ENCODE measurements around the gene ETS2. TPM values are rescaled to one million over a fixed set of nuclear protein-coding genes. Genes with fewer than 3 reads are reported as not detected.
A peak's percentile ranks its signal among the peaks of the same experiment; 100 is the strongest.

ETS2 gene
- total RNA-seq, 2 donors from 2014 or later = 8.1 to 10.9 TPM

- ATAC-seq (no peak), DNase-seq (no peak)
- Mint-ChIP-seq H3K36me3 (ENCODE audit: low read depth) (peaks cover 7% of the 10 kb centered on the region), H3K4me1 (peaks cover 12% of the 10 kb centered on the region), H3K27me3 (no peaks in the 10 kb centered on the region), H3K27ac (no peak overlapping the region), H3K4me3 (no peak overlapping the region)
- H3K9me3 ChIP-seq (ENCODE audit: control insufficient read depth, low read length, poor library complexity, severe bottlenecking) = no peaks in the 10 kb centered on the region
These were observed 4.5 kb downstream of the ETS2 start for GRCh38 chr21:38810034-38810825.

- Mint-ChIP-seq H3K27me3 (no peaks in the 10 kb centered on the region), H3K4me1 (peaks cover 14% of the 10 kb centered on the region), H3K27ac (no peak overlapping the region), H3K36me3 (ENCODE audit: low read depth) (peaks cover 11% of the 10 kb centered on the region), H3K4me3 (no peak overlapping the region)
- DNase-seq = no peak
- ATAC-seq = no peak
- H3K9me3 ChIP-seq (ENCODE audit: control insufficient read depth, low read length, poor library complexity, severe bottlenecking) = no peaks in the 10 kb centered on the region
These were observed 5.1 kb downstream of the ETS2 start for GRCh38 chr21:38810826-38811164.

GRCh38 chr21:38811257-38811656, 5.5 kb downstream of the ETS2 start:
- DNase-seq (no peak), ATAC-seq (no peak)
- H3K9me3 ChIP-seq (ENCODE audit: control insufficient read depth, low read length, poor library complexity, severe bottlenecking) = no peaks in the 10 kb centered on the region
- H3K36me3 Mint-ChIP-seq (ENCODE audit: low read depth) = peaks cover 11% of the 10 kb centered on the region
- no peaks in the 10 kb centered on the region for H3K27me3 Mint-ChIP-seq
- no peak overlapping the region for H3K27ac Mint-ChIP-seq
- H3K4me3 Mint-ChIP-seq = no peak overlapping the region
- H3K4me1 Mint-ChIP-seq = peaks cover 14% of the 10 kb centered on the region

- H3K9me3 ChIP-seq (ENCODE audit: control insufficient read depth, low read length, poor library complexity, severe bottlenecking) = no peaks in the 10 kb centered on the region
- Mint-ChIP-seq H3K4me3 (no peak overlapping the region), H3K27me3 (no peaks in the 10 kb centered on the region), H3K36me3 (ENCODE audit: low read depth) (peaks cover 11% of the 10 kb centered on the region), H3K4me1 (peaks cover 2% of the 10 kb centered on the region), H3K27ac (no peak overlapping the region)
- DNase-seq = no peak
- no peak for ATAC-seq
These were observed 7.4 kb downstream of the ETS2 start for GRCh38 chr21:38813143-38813542.

GRCh38 chr21:38813547-38813946, 7.8 kb downstream of the ETS2 start:
- peaks cover 2% of the 10 kb centered on the region for H3K4me1 Mint-ChIP-seq
- DNase-seq = no peak
- H3K27me3 Mint-ChIP-seq = no peaks in the 10 kb centered on the region
- no peak for ATAC-seq
- H3K9me3 ChIP-seq (ENCODE audit: control insufficient read depth, low read length, poor library complexity, severe bottlenecking) = no peaks in the 10 kb centered on the region
- H3K36me3 Mint-ChIP-seq (ENCODE audit: low read depth) = peaks cover 11% of the 10 kb centered on the region
- H3K4me3 Mint-ChIP-seq = no peak overlapping the region
- H3K27ac Mint-ChIP-seq = no peak overlapping the region

GRCh38 chr21:38814126-38815059, 8.7 kb downstream of the ETS2 start:
- DNase-seq (no peak), ATAC-seq (no peak)
- peaks cover 11% of the 10 kb centered on the region for H3K36me3 Mint-ChIP-seq (ENCODE audit: low read depth)
- H3K4me3 Mint-ChIP-seq = no peak overlapping the region
- no peak overlapping the region for H3K27ac Mint-ChIP-seq
- H3K4me1 Mint-ChIP-seq = peaks cover 2% of the 10 kb centered on the region
- H3K27me3 Mint-ChIP-seq = no peaks in the 10 kb centered on the region
- H3K9me3 ChIP-seq (ENCODE audit: control insufficient read depth, low read length, poor library complexity, severe bottlenecking) = no peaks in the 10 kb centered on the region

GRCh38 chr21:38815060-38815405, 9.3 kb downstream of the ETS2 start:
- H3K9me3 ChIP-seq (ENCODE audit: control insufficient read depth, low read length, poor library complexity, severe bottlenecking) = no peaks in the 10 kb centered on the region
- peak overlapping the region; percentile 24 for H3K27ac Mint-ChIP-seq
- peaks cover 11% of the 10 kb centered on the region for H3K36me3 Mint-ChIP-seq (ENCODE audit: low read depth)
- no peak overlapping the region for H3K4me3 Mint-ChIP-seq
- no peak for ATAC-seq
- H3K4me1 Mint-ChIP-seq = peaks cover 2% of the 10 kb centered on the region
- no peaks in the 10 kb centered on the region for H3K27me3 Mint-ChIP-seq
- DNase-seq = no peak

GRCh38 chr21:38816400-38816977, 10.8 kb downstream of the ETS2 start:
- no peaks in the 10 kb centered on the region for H3K9me3 ChIP-seq (ENCODE audit: control insufficient read depth, low read length, poor library complexity, severe bottlenecking)
- no peak for ATAC-seq
- H3K27me3 Mint-ChIP-seq = no peaks in the 10 kb centered on the region
- H3K27ac Mint-ChIP-seq = no peak overlapping the region
- H3K4me3 Mint-ChIP-seq = no peak overlapping the region
- H3K4me1 Mint-ChIP-seq = peaks cover 2% of the 10 kb centered on the region
- no peak for DNase-seq
- peaks cover 11% of the 10 kb centered on the region for H3K36me3 Mint-ChIP-seq (ENCODE audit: low read depth)

GRCh38 chr21:38817371-38818324, 11.9 kb downstream of the ETS2 start:
- ATAC-seq (no peak), DNase-seq (no peak)
- H3K9me3 ChIP-seq (ENCODE audit: control insufficient read depth, low read length, poor library complexity, severe bottlenecking) = no peaks in the 10 kb centered on the region
- no peak overlapping the region for H3K27ac Mint-ChIP-seq
- H3K27me3 Mint-ChIP-seq = no peaks in the 10 kb centered on the region
- peaks cover 2% of the 10 kb centered on the region for H3K4me1 Mint-ChIP-seq
- H3K4me3 Mint-ChIP-seq = no peak overlapping the region
- peaks cover 11% of the 10 kb centered on the region for H3K36me3 Mint-ChIP-seq (ENCODE audit: low read depth)

- Mint-ChIP-seq H3K36me3 (ENCODE audit: low read depth) (peaks cover 11% of the 10 kb centered on the region), H3K4me1 (peaks cover 2% of the 10 kb centered on the region), H3K4me3 (no peak overlapping the region), H3K27ac (no peak overlapping the region), H3K27me3 (no peaks in the 10 kb centered on the region)
- no peaks in the 10 kb centered on the region for H3K9me3 ChIP-seq (ENCODE audit: control insufficient read depth, low read length, poor library complexity, severe bottlenecking)
- ATAC-seq (no peak), DNase-seq (no peak)
These were observed 12.6 kb downstream of the ETS2 start for GRCh38 chr21:38818325-38818723.

GRCh38 chr21:38819051-38819718, 13.5 kb downstream of the ETS2 start:
- DNase-seq = no peak
- H3K27me3 Mint-ChIP-seq = no peaks in the 10 kb centered on the region
- no peak overlapping the region for H3K4me3 Mint-ChIP-seq
- no peaks in the 10 kb centered on the region for H3K9me3 ChIP-seq (ENCODE audit: control insufficient read depth, low read length, poor library complexity, severe bottlenecking)
- ATAC-seq = no peak
- peaks cover 2% of the 10 kb centered on the region for H3K4me1 Mint-ChIP-seq
- H3K36me3 Mint-ChIP-seq (ENCODE audit: low read depth) = peaks cover 11% of the 10 kb centered on the region
- no peak overlapping the region for H3K27ac Mint-ChIP-seq

- Mint-ChIP-seq H3K4me1 (peaks cover 2% of the 10 kb centered on the region), H3K27ac (no peak overlapping the region), H3K36me3 (ENCODE audit: low read depth) (peaks cover 8% of the 10 kb centered on the region), H3K4me3 (no peak overlapping the region), H3K27me3 (no peaks in the 10 kb centered on the region)
- no peak for ATAC-seq
- no peaks in the 10 kb centered on the region for H3K9me3 ChIP-seq (ENCODE audit: control insufficient read depth, low read length, poor library complexity, severe bottlenecking)
- no peak for DNase-seq
These were observed 14.0 kb downstream of the ETS2 start for GRCh38 chr21:38819719-38820159.

All from T-helper 17 cell (primary cell).